Keratinocyte (primary cell): ENCODE data around the gene TCN1.
A peak's percentile ranks its signal among the peaks of the same experiment; 100 is the strongest.

ENCODE experiments used
- EZH2 ChIP-seq: IDR thresholded peaks from one replicate; pipeline ENCODE4 v1.6.1; 2012; ENCODE audit warnings: inconsistent platforms, mild to moderate bottlenecking, low read length, moderate library complexity
- TF ChIP-seq, protein P1 (sequence below), 3 experiments: IDR thresholded peaks in 1 of 3; conservative IDR thresholded peaks in 1 of 3; optimal IDR thresholded peaks in 1 of 3; 2 replicates in 2 of 3; 3 replicates in 1 of 3; pipeline versions ENCODE3 to v1.5.1; 2011; ENCODE audit warnings: low read length in 3 of 3, mild to moderate bottlenecking in 3 of 3, moderate library complexity in 2 of 3, control low read depth in 1 of 3, inconsistent platforms in 1 of 3; ENCODE audit not compliant: insufficient read depth in 2 of 3; ENCODE audit errors: extremely low read depth in 1 of 3

- TF ChIP-seq, protein P1, sequence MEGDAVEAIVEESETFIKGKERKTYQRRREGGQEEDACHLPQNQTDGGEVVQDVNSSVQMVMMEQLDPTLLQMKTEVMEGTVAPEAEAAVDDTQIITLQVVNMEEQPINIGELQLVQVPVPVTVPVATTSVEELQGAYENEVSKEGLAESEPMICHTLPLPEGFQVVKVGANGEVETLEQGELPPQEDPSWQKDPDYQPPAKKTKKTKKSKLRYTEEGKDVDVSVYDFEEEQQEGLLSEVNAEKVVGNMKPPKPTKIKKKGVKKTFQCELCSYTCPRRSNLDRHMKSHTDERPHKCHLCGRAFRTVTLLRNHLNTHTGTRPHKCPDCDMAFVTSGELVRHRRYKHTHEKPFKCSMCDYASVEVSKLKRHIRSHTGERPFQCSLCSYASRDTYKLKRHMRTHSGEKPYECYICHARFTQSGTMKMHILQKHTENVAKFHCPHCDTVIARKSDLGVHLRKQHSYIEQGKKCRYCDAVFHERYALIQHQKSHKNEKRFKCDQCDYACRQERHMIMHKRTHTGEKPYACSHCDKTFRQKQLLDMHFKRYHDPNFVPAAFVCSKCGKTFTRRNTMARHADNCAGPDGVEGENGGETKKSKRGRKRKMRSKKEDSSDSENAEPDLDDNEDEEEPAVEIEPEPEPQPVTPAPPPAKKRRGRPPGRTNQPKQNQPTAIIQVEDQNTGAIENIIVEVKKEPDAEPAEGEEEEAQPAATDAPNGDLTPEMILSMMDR (optimal IDR thresholded peaks at IDR 0.05 in 1 of 3, IDR thresholded peaks at IDR 0.05 in 1 of 3, conservative IDR thresholded peaks at IDR 0.05 in 1 of 3; ENCODE audit: extremely low read depth in 1 of 3, insufficient read depth in 2 of 3, low read length in 3 of 3): peak; percentile 44 to 66 (median 65)
- TF ChIP-seq EZH2: no peak
These were observed 43.2 kb downstream of the TCN1 start for GRCh38 chr11:59822989-59823566.
